Upper lobe of right lung (tissue), 1 donor: ENCODE results near the gene MTSS2. TPM values are rescaled to one million over a fixed set of nuclear protein-coding genes. Genes with fewer than 3 reads are reported as not detected.

Experiments used
- ATAC-seq: fragments of 200-7000 bp; cut with Tn5 transposase; one replicate; pipeline ENCODE4 v1.9.1; 2020; ENCODE audit warnings: mild to moderate bottlenecking, moderate library complexity
- DNase-seq: peaks from one replicate; pipeline ENCODE4 v3.0.0-alpha.2; 2020
- H3K27ac ChIP-seq: fragments of 200-600 bp; one replicate; pipeline ENCODE4 v1.8.0; 2022
- H3K27me3 ChIP-seq: fragments of 200-600 bp; one replicate; pipeline ENCODE4 v1.8.0; 2022; ENCODE audit warnings: mild to moderate bottlenecking
- H3K36me3 ChIP-seq: fragments of 200-600 bp; one replicate; pipeline ENCODE4 v1.8.0; 2022
- H3K4me1 ChIP-seq: fragments of 200-600 bp; one replicate; pipeline ENCODE4 v1.8.0; 2022
- H3K4me3 ChIP-seq: fragments of 200-600 bp; one replicate; pipeline ENCODE4 v1.8.0; 2022; ENCODE audit warnings: mild to moderate bottlenecking
- H3K9me3 ChIP-seq: fragments of 200-600 bp; one replicate; pipeline ENCODE4 v1.8.0; 2022
- CTCF ChIP-seq: fragments of 200-600 bp; IDR thresholded peaks from one replicate; pipeline ENCODE4 v1.8.0; 2022; ENCODE audit warnings: antibody characterized with exemption
- intact Hi-C: fragments of 100-400 bp; cut with DNase I; formaldehyde crosslinking; loops from one replicate; pipeline ENCODE4 v1.11.0; 2022
- long read RNA-seq: library from polyadenylated mRNA; unstranded; transcript quantifications from one replicate; pipeline ENCODE4 v2.0.0, GENCODE V29; 2021
- total RNA-seq: library from RNA; stranded (reverse); fragmentation: NEBNext Ultra II Directional; extraction: Animal tissue kit (Norgen Biotek cat#: 25700); gene quantifications from one replicate; pipeline ENCODE4 v1.2.1, GENCODE V29; 2021
- donor health status: DM: no; HTN: yes; CAD: no; lungs with severe emphysema.

The MTSS2 gene
- total RNA-seq = 81.3 TPM
- long read RNA-seq, partial matches to known transcripts = 2 of 9 reads
- long read RNA-seq, other reads (novel, unspliced or antisense) = 7 of 9 reads

- no peaks in the 10 kb centered on the region for H3K36me3 ChIP-seq
- H3K9me3 ChIP-seq = no peaks in the 10 kb centered on the region
- intact Hi-C loops = no loop called here
- peak; percentile 69 for ATAC-seq
- no peaks in the 10 kb centered on the region for H3K27me3 ChIP-seq
- H3K27ac ChIP-seq = peak within 1 kb of the TSS; percentile 82
- peaks cover 74% of the 10 kb centered on the region for H3K4me1 ChIP-seq
- no peak for TF ChIP-seq CTCF
- DNase-seq = peak; percentile 93
- peak within 1 kb of the TSS; percentile 73 for H3K4me3 ChIP-seq
Measured at GRCh38 chr16:70685938-70686375, at the start of gene MTSS2. Gene MTSS2 (minus strand): TSS chr16:70686053. CDS start chr16:70685791, 262 bp downstream.

GRCh38 chr16:70735141-70735979 lies 49.5 kb upstream of the MTSS2 start:
- H3K36me3 ChIP-seq = peaks cover 14% of the 10 kb centered on the region
- H3K9me3 ChIP-seq = no peaks in the 10 kb centered on the region
- H3K4me1 ChIP-seq = peaks cover 45% of the 10 kb centered on the region
- no peak overlapping the region for H3K4me3 ChIP-seq
- no peak for TF ChIP-seq CTCF
- H3K27me3 ChIP-seq = no peaks in the 10 kb centered on the region
- peak overlapping the region; percentile 84 for H3K27ac ChIP-seq
- intact Hi-C loops = no loop called here
- DNase-seq = no peak
- ATAC-seq = peak; percentile 4

- DNase-seq (no peak), ATAC-seq (no peak)
- peaks cover 42% of the 10 kb centered on the region for H3K4me1 ChIP-seq
- H3K27ac ChIP-seq = peak overlapping the region; percentile 84
- TF ChIP-seq CTCF = no peak
- H3K9me3 ChIP-seq = no peaks in the 10 kb centered on the region
- peaks cover 20% of the 10 kb centered on the region for H3K36me3 ChIP-seq
- intact Hi-C loops = no loop called here
- H3K27me3 ChIP-seq = no peaks in the 10 kb centered on the region
- H3K4me3 ChIP-seq = no peak overlapping the region
Measured at GRCh38 chr16:70734522-70735095, 48.8 kb upstream of the MTSS2 start.

- no peak overlapping the region for H3K4me3 ChIP-seq
- TF ChIP-seq CTCF = no peak
- intact Hi-C loops = no loop called here
- peaks cover 26% of the 10 kb centered on the region for H3K4me1 ChIP-seq
- ATAC-seq (no peak), DNase-seq (no peak)
- H3K27ac ChIP-seq = no peak overlapping the region
- peaks cover 23% of the 10 kb centered on the region for H3K36me3 ChIP-seq
- no peaks in the 10 kb centered on the region for H3K9me3 ChIP-seq
- H3K27me3 ChIP-seq = no peaks in the 10 kb centered on the region
Measured at GRCh38 chr16:70730944-70731343, 45.1 kb upstream of the MTSS2 start.

GRCh38 chr16:70730031-70730430 lies 44.2 kb upstream of the MTSS2 start:
- no peak for TF ChIP-seq CTCF
- DNase-seq = no peak
- ATAC-seq = no peak
- H3K9me3 ChIP-seq = no peaks in the 10 kb centered on the region
- H3K36me3 ChIP-seq = peaks cover 23% of the 10 kb centered on the region
- H3K4me1 ChIP-seq = peaks cover 27% of the 10 kb centered on the region
- no peak overlapping the region for H3K27ac ChIP-seq
- H3K4me3 ChIP-seq = no peak overlapping the region
- intact Hi-C loops = no loop called here
- no peaks in the 10 kb centered on the region for H3K27me3 ChIP-seq
